GM12878 (cell line): ENCODE data around the gene TCF20.

Source experiments
- CHD2 ChIP-seq: IDR thresholded peaks from 2 replicates; pipeline ENCODE4 v1.6.1; 2011; ENCODE audit warnings: low read depth, low read length, improper control_type of control experiment, borderline replicate concordance
- CREM ChIP-seq: IDR thresholded peaks from 2 replicates; pipeline ENCODE4 v1.6.1; 2014; ENCODE audit warnings: antibody characterized with exemption, low read depth
- MYC ChIP-seq: IDR thresholded peaks from 2 replicates; pipeline ENCODE4 v1.6.1; 2011; ENCODE audit warnings: mild to moderate bottlenecking, low read length, moderate library complexity, inconsistent platforms; ENCODE audit not compliant: insufficient read depth, insufficient replicate concordance, insufficient read length, severe bottlenecking
- NR2C2 ChIP-seq: IDR thresholded peaks from 2 replicates; pipeline ENCODE4 v1.6.1; 2011; ENCODE audit warnings: borderline replicate concordance, low read depth; ENCODE audit not compliant: control insufficient read depth, insufficient read length
- POLR2A ChIP-seq: IDR thresholded peaks from 2 replicates; pipeline ENCODE4 v1.6.1; 2011; ENCODE audit warnings: low read depth, mild to moderate bottlenecking, low read length
- RBBP5 ChIP-seq: fragments of 200-600 bp; sonication (generic); conservative IDR thresholded peaks from 2 replicates; pipeline ENCODE4 v1.6.1; 2016
- SIN3A ChIP-seq: IDR thresholded peaks from 2 replicates; pipeline ENCODE4 v1.6.1; 2012; ENCODE audit warnings: low read depth, low read length, improper control_type of control experiment
- SMC3 ChIP-seq: IDR thresholded peaks from 2 replicates; pipeline ENCODE4 v1.6.1; 2011; ENCODE audit warnings: low read length, improper control_type of control experiment, borderline replicate concordance
- SP1 ChIP-seq: IDR thresholded peaks from one replicate; pipeline ENCODE4 v1.6.1; 2011; ENCODE audit warnings: low read depth, low read length
- ZSCAN29 ChIP-seq: fragments of 450-650 bp; IDR thresholded peaks from 2 replicates; pipeline ENCODE4 v1.6.1; 2017; ENCODE audit warnings: mild to moderate bottlenecking, moderate library complexity
- TF ChIP-seq, protein P1 (sequence below): IDR thresholded peaks from 2 replicates; pipeline ENCODE4 v1.6.1; 2011; ENCODE audit warnings: mild to moderate bottlenecking, low read depth, low read length, moderate library complexity; ENCODE audit not compliant: insufficient replicate concordance
- TF ChIP-seq, protein P2 (sequence below), 3 experiments: IDR thresholded peaks in 2 of 3; conservative IDR thresholded peaks in 1 of 3; 2 replicates each; pipeline ENCODE4 v1.5.1; 2011; ENCODE audit warnings: low read depth in 3 of 3, low read length in 3 of 3, mild to moderate bottlenecking in 3 of 3, control low read depth in 2 of 3, moderate library complexity in 2 of 3, inconsistent platforms in 1 of 3, mixed read lengths in 1 of 3; ENCODE audit not compliant: control insufficient read depth in 2 of 3, insufficient read depth in 1 of 3; ENCODE audit errors: extremely low read depth in 1 of 3
- TF ChIP-seq, protein P3 (sequence below): IDR thresholded peaks from 2 replicates; pipeline ENCODE4 v1.6.1; 2012; ENCODE audit warnings: mild to moderate bottlenecking, low read depth, low read length

GRCh38 chr22:42280140-42280539 lies 9.7 kb upstream of the TCF20 start:
- TF ChIP-seq SP1 (no peak), ZSCAN29 (no peak), CHD2 (no peak), SIN3A (no peak), CREM (no peak), RBBP5 (no peak), MYC (no peak), POLR2A (no peak), NR2C2 (no peak), SMC3 (no peak)
- TF ChIP-seq, protein P1, sequence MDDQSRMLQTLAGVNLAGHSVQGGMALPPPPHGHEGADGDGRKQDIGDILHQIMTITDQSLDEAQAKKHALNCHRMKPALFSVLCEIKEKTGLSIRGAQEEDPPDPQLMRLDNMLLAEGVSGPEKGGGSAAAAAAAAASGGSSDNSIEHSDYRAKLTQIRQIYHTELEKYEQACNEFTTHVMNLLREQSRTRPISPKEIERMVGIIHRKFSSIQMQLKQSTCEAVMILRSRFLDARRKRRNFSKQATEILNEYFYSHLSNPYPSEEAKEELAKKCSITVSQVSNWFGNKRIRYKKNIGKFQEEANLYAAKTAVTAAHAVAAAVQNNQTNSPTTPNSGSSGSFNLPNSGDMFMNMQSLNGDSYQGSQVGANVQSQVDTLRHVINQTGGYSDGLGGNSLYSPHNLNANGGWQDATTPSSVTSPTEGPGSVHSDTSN = no peak
- TF ChIP-seq, protein P2, sequence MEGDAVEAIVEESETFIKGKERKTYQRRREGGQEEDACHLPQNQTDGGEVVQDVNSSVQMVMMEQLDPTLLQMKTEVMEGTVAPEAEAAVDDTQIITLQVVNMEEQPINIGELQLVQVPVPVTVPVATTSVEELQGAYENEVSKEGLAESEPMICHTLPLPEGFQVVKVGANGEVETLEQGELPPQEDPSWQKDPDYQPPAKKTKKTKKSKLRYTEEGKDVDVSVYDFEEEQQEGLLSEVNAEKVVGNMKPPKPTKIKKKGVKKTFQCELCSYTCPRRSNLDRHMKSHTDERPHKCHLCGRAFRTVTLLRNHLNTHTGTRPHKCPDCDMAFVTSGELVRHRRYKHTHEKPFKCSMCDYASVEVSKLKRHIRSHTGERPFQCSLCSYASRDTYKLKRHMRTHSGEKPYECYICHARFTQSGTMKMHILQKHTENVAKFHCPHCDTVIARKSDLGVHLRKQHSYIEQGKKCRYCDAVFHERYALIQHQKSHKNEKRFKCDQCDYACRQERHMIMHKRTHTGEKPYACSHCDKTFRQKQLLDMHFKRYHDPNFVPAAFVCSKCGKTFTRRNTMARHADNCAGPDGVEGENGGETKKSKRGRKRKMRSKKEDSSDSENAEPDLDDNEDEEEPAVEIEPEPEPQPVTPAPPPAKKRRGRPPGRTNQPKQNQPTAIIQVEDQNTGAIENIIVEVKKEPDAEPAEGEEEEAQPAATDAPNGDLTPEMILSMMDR (IDR thresholded peaks at IDR 0.05 in 2 of 3, conservative IDR thresholded peaks at IDR 0.05 in 1 of 3; ENCODE audit: control insufficient read depth in 2 of 3, extremely low read depth in 1 of 3, insufficient read depth in 1 of 3, low read depth in 3 of 3, low read length in 3 of 3) = no peak
- TF ChIP-seq, protein P3, sequence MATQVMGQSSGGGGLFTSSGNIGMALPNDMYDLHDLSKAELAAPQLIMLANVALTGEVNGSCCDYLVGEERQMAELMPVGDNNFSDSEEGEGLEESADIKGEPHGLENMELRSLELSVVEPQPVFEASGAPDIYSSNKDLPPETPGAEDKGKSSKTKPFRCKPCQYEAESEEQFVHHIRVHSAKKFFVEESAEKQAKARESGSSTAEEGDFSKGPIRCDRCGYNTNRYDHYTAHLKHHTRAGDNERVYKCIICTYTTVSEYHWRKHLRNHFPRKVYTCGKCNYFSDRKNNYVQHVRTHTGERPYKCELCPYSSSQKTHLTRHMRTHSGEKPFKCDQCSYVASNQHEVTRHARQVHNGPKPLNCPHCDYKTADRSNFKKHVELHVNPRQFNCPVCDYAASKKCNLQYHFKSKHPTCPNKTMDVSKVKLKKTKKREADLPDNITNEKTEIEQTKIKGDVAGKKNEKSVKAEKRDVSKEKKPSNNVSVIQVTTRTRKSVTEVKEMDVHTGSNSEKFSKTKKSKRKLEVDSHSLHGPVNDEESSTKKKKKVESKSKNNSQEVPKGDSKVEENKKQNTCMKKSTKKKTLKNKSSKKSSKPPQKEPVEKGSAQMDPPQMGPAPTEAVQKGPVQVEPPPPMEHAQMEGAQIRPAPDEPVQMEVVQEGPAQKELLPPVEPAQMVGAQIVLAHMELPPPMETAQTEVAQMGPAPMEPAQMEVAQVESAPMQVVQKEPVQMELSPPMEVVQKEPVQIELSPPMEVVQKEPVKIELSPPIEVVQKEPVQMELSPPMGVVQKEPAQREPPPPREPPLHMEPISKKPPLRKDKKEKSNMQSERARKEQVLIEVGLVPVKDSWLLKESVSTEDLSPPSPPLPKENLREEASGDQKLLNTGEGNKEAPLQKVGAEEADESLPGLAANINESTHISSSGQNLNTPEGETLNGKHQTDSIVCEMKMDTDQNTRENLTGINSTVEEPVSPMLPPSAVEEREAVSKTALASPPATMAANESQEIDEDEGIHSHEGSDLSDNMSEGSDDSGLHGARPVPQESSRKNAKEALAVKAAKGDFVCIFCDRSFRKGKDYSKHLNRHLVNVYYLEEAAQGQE = no peak
